Activated CD8-positive, alpha-beta memory T cell treated with anti-CD3 and anti-CD28 coated beads, Interleukin-2, amount 50 U/mL, for 24 hours (primary cell): Measurements from ENCODE around the gene REEP6.

Experiments used
- DNase-seq: peaks from one replicate; pipeline ENCODE4 v3.0.0-alpha.2; 2020; ENCODE audit errors: extremely low read depth

Gene REEP6

DNA sequence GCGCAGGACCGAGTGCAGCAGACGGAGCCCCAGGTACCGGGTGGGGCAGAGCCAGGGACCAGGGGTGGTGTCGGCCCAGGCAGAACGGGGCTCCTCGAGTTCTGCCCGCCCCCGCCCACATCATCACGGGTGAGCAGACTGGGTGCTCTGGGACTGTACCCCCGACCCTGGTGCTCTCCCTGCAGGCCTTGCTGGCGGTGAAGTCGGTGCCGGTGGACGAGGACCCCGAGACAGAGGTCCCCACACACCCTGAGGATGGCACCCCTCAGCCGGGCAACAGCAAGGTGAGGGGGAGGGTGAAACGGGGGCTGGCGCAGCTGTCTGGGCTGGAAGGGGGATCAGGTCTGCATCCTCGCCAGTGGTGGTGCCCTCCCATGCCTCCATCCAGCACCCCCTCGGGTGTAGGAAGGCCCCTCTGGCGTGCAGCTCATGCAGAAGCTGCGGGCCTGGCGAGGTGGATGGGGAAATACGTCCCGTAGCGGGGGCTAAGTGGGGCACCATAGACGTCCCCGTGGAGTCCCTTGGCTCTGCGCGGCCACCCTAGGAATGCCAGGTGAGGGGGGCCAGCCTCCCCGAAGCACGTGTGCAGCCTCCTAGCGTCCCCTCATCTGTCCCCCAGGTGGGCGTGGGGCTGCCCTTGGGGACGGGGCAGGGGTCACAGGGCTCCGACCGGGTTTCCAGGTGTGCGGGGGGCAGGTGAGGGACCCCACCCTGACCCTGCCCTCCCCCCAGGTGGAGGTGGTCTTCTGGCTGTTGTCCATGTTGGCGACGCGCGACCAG lies 34.7 kb upstream of the REEP6 start:
- no peak for DNase-seq

DNA sequence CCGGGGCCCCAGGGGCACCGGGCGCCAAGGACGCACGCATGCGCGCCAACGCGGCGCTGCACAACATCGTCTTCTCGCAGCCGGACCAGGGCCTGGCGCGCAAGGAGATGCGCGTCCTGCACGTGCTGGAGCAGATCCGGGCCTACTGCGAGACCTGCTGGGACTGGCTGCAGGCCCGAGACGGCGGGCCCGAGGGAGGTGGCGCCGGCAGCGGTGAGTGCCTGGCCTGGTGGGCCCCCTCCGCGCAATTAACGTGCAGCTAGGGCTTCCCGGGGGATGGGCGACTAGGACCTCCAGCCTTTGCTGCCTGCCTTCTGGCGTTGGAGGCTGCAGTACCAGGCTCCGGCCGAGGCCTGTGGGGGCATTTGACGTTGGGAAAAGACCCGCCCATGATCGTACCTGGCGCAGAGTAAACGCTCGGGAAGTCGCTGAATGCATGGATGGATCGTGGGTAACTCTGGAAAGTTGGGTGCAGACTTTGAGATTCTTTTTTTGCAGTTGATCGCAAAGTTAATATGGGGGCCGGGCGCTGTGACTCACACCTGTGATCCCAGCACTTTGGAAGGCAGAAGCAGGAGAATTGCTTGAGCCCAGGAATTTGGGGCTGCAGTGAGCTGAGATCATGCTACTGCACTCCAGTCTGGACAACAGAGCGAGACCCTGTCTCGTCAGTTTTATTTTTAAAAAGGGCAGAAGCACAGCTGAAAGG lies 33.8 kb upstream of the REEP6 start:
- DNase-seq = no peak

DNA sequence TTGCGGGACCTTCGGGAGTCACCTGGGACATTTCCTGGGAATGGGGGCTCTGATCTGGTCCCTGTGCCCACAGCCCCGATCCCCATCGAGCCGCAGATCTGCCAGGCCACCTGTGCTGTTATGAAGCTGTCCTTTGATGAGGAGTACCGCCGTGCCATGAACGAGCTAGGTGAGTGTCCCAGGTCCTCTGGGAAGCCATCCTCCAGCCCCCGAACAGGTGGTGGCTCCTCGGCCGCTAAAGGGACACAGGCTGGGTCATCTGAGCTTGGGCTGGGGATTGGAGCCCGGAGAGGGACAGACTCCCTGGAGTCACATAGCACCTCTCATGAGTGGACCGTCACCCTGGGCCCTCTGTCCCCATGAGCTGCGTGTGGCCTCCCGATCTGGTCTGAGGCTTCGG lies 33.1 kb upstream of the REEP6 start:
- DNase-seq = no peak

DNA sequence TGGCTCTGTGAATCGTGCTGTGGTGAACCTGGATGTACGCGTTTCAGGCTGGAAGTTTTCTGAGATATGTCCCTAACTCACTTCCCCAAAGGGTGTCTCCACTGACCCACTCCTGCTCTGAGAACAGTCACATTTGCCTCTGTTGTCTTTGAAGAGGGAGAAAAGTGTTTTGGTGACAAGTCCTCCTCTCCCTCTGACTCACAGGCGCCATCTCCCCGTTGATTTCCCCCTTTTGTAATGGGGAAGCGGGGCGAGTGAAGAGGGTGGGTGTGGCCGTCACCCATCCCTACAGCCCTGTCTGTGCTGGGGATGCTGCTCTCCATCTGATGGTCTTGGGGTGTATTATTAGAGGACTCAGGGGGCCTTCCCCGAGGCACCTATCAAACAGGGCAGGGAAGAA lies 31.5 kb upstream of the REEP6 start:
- no peak for DNase-seq

- DNase-seq = no peak
Observed at GRCh38 chr19:1460033-1460995, 30.7 kb upstream of the REEP6 start.

DNA sequence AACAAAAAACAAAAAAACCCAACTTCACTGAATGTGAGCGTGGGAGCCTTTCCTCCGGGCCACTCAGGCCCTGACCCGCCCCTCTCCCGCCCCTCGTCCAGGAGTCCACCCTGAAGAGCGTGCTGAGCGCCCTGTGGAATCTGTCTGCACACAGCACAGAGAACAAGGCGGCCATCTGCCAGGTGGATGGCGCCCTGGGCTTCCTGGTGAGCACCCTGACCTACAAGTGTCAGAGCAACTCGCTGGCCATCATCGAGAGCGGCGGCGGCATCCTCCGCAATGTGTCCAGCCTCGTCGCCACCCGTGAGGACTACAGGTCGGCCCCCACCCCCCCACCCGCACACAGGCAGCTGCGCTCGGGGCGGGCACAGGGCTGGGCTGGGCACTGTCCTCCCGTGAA lies 29.1 kb upstream of the REEP6 start:
- no peak for DNase-seq

GRCh38 chr19:1465191-1466016 lies 25.6 kb upstream of the REEP6 start:
- no peak for DNase-seq

DNA sequence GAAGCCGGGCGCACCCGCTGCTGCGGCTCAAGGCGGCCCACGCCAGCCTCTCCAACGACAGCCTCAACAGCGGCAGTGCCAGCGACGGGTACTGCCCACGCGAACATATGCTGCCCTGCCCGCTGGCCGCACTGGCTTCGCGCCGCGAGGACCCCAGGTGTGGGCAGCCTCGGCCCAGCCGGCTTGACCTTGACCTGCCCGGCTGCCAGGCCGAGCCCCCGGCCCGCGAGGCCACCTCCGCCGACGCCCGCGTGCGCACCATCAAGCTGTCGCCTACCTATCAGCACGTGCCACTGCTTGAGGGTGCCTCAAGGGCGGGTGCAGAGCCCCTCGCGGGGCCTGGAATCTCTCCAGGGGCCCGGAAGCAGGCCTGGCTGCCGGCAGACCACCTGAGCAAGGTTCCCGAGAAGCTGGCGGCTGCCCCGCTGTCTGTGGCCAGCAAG lies 24.9 kb upstream of the REEP6 start:
- DNase-seq = no peak

GRCh38 chr19:1466461-1467214 lies 24.3 kb upstream of the REEP6 start:
- no peak for DNase-seq

GRCh38 chr19:1467215-1467489 lies 23.8 kb upstream of the REEP6 start:
- DNase-seq = no peak

DNA sequence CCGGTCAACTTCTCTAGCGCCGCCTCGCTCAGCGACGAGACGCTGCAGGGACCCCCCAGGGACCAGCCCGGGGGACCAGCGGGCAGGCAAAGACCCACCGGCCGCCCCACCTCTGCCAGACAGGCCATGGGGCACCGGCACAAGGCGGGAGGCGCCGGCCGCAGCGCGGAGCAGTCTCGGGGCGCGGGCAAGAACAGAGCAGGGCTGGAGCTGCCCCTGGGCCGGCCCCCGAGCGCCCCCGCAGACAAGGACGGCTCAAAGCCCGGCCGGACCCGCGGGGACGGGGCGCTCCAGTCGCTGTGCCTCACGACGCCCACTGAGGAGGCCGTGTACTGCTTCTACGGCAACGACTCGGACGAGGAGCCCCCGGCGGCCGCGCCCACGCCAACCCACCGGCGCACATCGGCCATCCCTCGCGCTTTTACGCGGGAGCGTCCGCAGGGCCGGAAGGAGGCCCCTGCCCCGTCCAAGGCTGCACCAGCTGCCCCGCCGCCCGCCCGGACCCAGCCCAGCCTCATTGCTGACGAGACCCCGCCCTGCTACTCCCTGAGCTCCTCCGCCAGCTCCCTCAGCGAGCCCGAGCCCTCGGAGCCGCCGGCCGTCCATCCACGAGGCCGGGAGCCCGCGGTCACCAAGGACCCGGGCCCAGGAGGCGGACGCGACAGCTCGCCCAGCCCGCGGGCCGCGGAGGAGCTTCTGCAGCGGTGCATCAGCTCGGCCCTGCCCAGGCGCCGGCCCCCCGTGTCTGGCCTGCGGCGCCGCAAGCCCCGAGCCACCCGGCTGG lies 23.3 kb upstream of the REEP6 start:
- no peak for DNase-seq

DNA sequence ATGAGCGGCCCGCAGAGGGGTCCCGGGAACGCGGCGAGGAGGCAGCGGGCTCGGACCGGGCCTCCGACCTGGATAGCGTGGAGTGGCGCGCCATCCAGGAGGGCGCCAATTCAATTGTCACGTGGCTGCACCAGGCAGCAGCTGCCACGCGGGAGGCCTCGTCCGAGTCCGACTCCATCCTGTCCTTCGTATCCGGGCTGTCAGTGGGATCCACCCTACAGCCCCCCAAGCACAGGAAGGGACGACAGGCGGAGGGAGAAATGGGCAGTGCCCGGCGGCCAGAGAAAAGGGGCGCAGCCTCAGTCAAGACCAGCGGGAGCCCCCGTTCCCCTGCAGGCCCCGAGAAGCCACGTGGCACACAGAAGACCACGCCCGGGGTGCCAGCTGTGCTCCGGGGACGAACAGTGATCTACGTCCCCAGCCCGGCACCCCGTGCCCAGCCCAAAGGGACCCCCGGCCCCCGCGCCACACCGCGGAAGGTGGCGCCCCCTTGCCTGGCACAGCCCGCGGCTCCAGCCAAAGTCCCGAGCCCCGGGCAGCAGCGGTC lies 22.6 kb upstream of the REEP6 start:
- no peak for DNase-seq

GRCh38 chr19:1468821-1469254 lies 22.1 kb upstream of the REEP6 start:
- no peak for DNase-seq

DNA sequence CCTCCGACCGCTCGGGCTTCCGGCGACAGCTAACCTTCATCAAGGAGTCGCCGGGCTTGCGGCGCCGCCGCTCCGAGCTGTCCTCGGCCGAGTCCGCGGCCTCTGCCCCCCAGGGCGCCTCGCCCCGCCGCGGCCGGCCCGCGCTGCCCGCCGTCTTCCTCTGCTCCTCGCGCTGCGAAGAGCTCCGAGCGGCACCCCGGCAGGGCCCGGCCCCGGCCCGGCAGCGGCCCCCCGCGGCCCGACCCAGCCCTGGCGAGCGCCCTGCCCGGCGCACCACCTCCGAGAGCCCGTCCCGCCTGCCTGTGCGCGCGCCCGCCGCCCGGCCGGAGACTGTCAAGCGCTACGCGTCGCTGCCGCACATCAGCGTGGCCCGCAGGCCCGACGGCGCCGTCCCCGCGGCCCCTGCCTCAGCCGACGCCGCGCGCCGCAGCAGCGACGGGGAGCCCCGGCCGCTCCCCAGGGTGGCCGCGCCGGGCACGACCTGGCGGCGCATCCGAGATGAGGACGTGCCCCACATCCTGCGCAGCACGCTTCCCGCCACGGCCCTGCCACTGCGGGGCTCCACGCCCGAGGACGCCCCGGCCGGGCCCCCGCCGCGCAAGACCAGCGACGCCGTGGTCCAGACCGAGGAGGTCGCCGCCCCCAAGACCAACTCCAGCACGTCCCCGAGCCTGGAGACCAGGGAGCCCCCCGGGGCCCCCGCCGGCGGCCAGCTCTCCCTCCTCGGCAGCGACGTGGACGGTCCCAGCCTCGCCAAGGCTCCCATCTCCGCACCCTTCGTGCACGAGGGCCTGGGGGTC lies 21.5 kb upstream of the REEP6 start:
- DNase-seq = no peak

GRCh38 chr19:1470055-1470304 lies 21.0 kb upstream of the REEP6 start:
- no peak for DNase-seq

DNA sequence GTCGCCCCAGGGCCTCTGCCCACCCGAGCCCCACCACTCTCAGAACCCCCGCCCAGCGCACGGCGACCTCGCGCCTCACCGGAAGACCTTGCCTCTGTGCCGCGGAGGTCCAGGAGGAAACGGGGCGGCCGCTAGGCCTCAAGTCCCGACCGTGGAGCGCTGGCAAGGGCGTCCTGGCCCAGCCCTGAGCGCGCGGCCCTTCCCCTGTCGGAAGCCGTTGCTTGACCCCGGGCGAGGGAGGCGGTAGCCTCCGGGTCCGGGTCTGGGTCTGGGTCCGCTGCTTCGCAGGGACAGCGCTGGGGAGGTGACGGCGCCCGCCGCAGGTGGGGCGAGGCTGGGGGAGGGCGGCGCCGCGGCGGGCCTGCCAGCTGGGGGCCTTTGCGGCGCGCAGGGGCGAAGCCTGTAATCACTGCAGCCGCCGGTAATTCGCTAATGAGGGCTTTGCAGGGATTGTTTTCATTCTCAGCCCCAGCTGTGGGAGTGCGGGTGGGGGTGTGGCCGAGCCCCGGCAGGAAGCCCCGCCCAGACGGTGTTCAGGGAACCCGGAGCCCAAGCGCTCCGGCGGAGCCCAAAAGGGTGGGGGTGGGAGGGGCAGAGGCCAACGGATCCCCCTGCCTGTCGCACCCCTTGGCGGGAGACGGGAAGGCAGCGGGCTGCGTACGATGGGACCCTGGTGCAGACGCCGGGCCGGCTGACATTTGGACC lies 20.5 kb upstream of the REEP6 start:
- DNase-seq = peak; percentile 31

- no peak for DNase-seq
Observed at GRCh38 chr19:1471010-1471514, 19.9 kb upstream of the REEP6 start.

GRCh38 chr19:1471515-1472160 lies 19.3 kb upstream of the REEP6 start:
- DNase-seq = no peak
